SK-N-SH (cell line): ENCODE measurements around the gene IL4R. TPM values are rescaled to one million over a fixed set of nuclear protein-coding genes. Genes with fewer than 3 reads are reported as not detected.
A peak's percentile ranks its signal among the peaks of the same experiment; 100 is the strongest.

Experiments used
- CTCF ChIA-PET: fragments of 300-600, 350-600 bp; formaldehyde crosslinking; extraction: SDS; loops from one replicate; lab custom pipeline; 2021; lab: Yijun Ruan, JAX
- POLR2A ChIA-PET: fragments of 350-600 bp; sonication (Branson Sonifier 250); formaldehyde crosslinking; extraction: SDS; loops from one replicate; lab custom pipeline; 2020; ENCODE audit warnings: antibody characterized with exemption, inconsistent platforms; lab: Yijun Ruan, JAX
- DNase-seq: peaks from one replicate; pipeline ENCODE4 v3.0.0; 2012
- H2AFZ ChIP-seq: fragments of 200-600 bp; sonication (generic); 2 replicates; pipeline ENCODE4 v1.8.1; 2016; ENCODE audit warnings: antibody characterized with exemption, mild to moderate bottlenecking, low read depth
- H3F3A ChIP-seq: fragments of 200-600 bp; sonication (generic); replicated peaks from 2 replicates; pipeline ENCODE3; 2016; ENCODE audit warnings: antibody characterized with exemption, mild to moderate bottlenecking; ENCODE audit not compliant: insufficient read depth
- H3K27ac ChIP-seq, 2 experiments: fragments of 200-500 bp in 1 of 2; fragments of 200-600 bp in 1 of 2; sonication (Bioruptor generic) in 1 of 2; sonication (generic), shearing (Covaris generic) in 1 of 2; 2 replicates each; pipeline versions ENCODE4 v1.5.1 to v1.6.1; 2014 to 2016; ENCODE audit warnings: low read depth in 2 of 2, inconsistent platforms in 1 of 2, low read length in 1 of 2, mild to moderate bottlenecking in 1 of 2, mixed read lengths in 1 of 2
- H3K27me3 ChIP-seq: fragments of 200-600 bp; sonication (generic), shearing (Covaris generic); 2 replicates; pipeline ENCODE4 v1.6.1; 2016; ENCODE audit warnings: mixed run types; ENCODE audit not compliant: insufficient read depth
- H3K36me3 ChIP-seq, 2 experiments: fragments of 200-500 bp in 1 of 2; fragments of 200-600 bp in 1 of 2; sonication (Bioruptor generic) in 1 of 2; sonication (generic) in 1 of 2; replicated peaks in 1 of 2; 2 replicates each; pipeline versions ENCODE3 to v1.5.1; 2014 to 2016; ENCODE audit warnings: low read length in 1 of 2, mild to moderate bottlenecking in 1 of 2; ENCODE audit not compliant: insufficient read depth in 2 of 2, control insufficient read depth in 1 of 2
- H3K4me1 ChIP-seq, 2 experiments: fragments of 200-500 bp in 1 of 2; fragments of 200-600 bp in 1 of 2; sonication (Bioruptor generic) in 1 of 2; sonication (generic), shearing (Covaris generic) in 1 of 2; 2 replicates each; pipeline versions ENCODE4 v1.5.1 to v1.6.1; 2014 to 2016; ENCODE audit warnings: low read depth in 1 of 2, low read length in 1 of 2, mixed run types in 1 of 2; ENCODE audit not compliant: insufficient read depth in 2 of 2, control insufficient read depth in 1 of 2
- H3K4me2 ChIP-seq: fragments of 200-600 bp; sonication (generic), shearing (Covaris generic); 2 replicates; pipeline ENCODE4 v1.6.1; 2017; ENCODE audit warnings: mixed run types
- H3K4me3 ChIP-seq, 2 experiments: fragments of 200-500 bp in 1 of 2; fragments of 200-600 bp in 1 of 2; sonication (Bioruptor generic) in 1 of 2; sonication (generic), shearing (Covaris generic) in 1 of 2; 2 replicates each; pipeline versions ENCODE4 v1.5.1 to v1.8.1; 2014 to 2016; ENCODE audit warnings: low read depth in 2 of 2, inconsistent platforms in 1 of 2, low read length in 1 of 2, mild to moderate bottlenecking in 1 of 2, mixed read lengths in 1 of 2, moderate library complexity in 1 of 2
- H3K79me2 ChIP-seq: fragments of 200-600 bp; sonication (generic); 2 replicates; pipeline ENCODE4 v1.8.1; 2017; ENCODE audit warnings: mild to moderate bottlenecking; ENCODE audit not compliant: insufficient read depth
- H3K9ac ChIP-seq: fragments of 200-600 bp; sonication (generic); 2 replicates; pipeline ENCODE4 v1.6.1; 2017; ENCODE audit warnings: mixed run types
- H3K9me2 ChIP-seq: fragments of 200-600 bp; sonication (generic); 2 replicates; pipeline ENCODE4 v1.6.1; 2017; ENCODE audit warnings: mixed run types
- H3K9me3 ChIP-seq: fragments of 200-600 bp; sonication (generic); 2 replicates; pipeline ENCODE4 v1.6.1; 2017; ENCODE audit warnings: mixed run types, mild to moderate bottlenecking, moderate library complexity
- H4K20me1 ChIP-seq: fragments of 200-600 bp; sonication (generic); 2 replicates; pipeline ENCODE4 v1.6.1; 2017; ENCODE audit warnings: mild to moderate bottlenecking, mixed run types; ENCODE audit not compliant: insufficient read depth
- CHD2 ChIP-seq: fragments of 150-350 bp; IDR thresholded peaks from 2 replicates; pipeline ENCODE4 v1.6.1; 2018; ENCODE audit warnings: low read length; ENCODE audit not compliant: partially characterized antibody
- CTCF ChIP-seq: fragments of 200-600 bp; sonication (generic); IDR thresholded peaks from 2 replicates; pipeline ENCODE4 v1.6.1; 2017; ENCODE audit warnings: antibody characterized with exemption, mild to moderate bottlenecking, moderate library complexity
- FOXJ3 ChIP-seq: sonication (generic); formaldehyde crosslinking; IDR thresholded peaks from 2 replicates; pipeline ENCODE4 v1.5.1; 2020; ENCODE audit warnings: mild to moderate bottlenecking, missing genetic modification reagents
- GABPA ChIP-seq: IDR thresholded peaks from 2 replicates; pipeline ENCODE4 v1.4.0; 2012; ENCODE audit warnings: low read depth, mild to moderate bottlenecking
- NFIC ChIP-seq: IDR thresholded peaks from 2 replicates; pipeline ENCODE4 v1.4.0; 2012; ENCODE audit warnings: borderline replicate concordance
- RAD21 ChIP-seq: IDR thresholded peaks from 2 replicates; pipeline ENCODE4 v1.6.1; 2012; ENCODE audit warnings: mild to moderate bottlenecking, low read length
- RCOR1 ChIP-seq: fragments of 150-350 bp; IDR thresholded peaks from 2 replicates; pipeline ENCODE4 v1.6.1; 2017; ENCODE audit warnings: antibody characterized with exemption, low read length
- REST ChIP-seq: IDR thresholded peaks from 2 replicates; pipeline ENCODE4 v1.6.1; 2012; ENCODE audit warnings: mild to moderate bottlenecking, low read depth, low read length, moderate library complexity
- RXRA ChIP-seq: IDR thresholded peaks from 2 replicates; pipeline ENCODE4 v1.4.0; 2012; ENCODE audit warnings: low read depth, mild to moderate bottlenecking, borderline replicate concordance
- SMC3 ChIP-seq: IDR thresholded peaks from 2 replicates; pipeline ENCODE4 v1.6.1; 2012; ENCODE audit warnings: low read depth, low read length, improper control_type of control experiment
- TEAD4 ChIP-seq: IDR thresholded peaks from 2 replicates; pipeline ENCODE4 v1.4.0; 2012; ENCODE audit warnings: mild to moderate bottlenecking, borderline replicate concordance; ENCODE audit not compliant: insufficient read depth
- USF1 ChIP-seq: IDR thresholded peaks from 2 replicates; pipeline ENCODE4 v1.4.0; 2012; ENCODE audit warnings: low read depth, borderline replicate concordance
- USF2 ChIP-seq: fragments of 150-350 bp; IDR thresholded peaks from 2 replicates; pipeline ENCODE4 v1.6.1; 2017; ENCODE audit warnings: antibody characterized with exemption, low read length, low read depth, borderline replicate concordance
- YY1 ChIP-seq: IDR thresholded peaks from 2 replicates; pipeline ENCODE4 v1.4.0; 2012; ENCODE audit warnings: low read depth, mild to moderate bottlenecking
- WGBS: methylation state at CpG from one replicate; pipeline ENCODE4 v1.1.6; 2017; ENCODE audit warnings: low lambda C conversion rate; 5-methylcytosine and 5-hydroxymethylcytosine counted together
- polyA plus RNA-seq, 3 experiments: library from polyadenylated mRNA; depleted of rRNA; stranded (reverse); fragments of >200 nt; gene quantifications; 2 replicates each; pipeline ENCODE4 v1.2.3, GENCODE V29; 2012

The IL4R gene
- polyA plus RNA-seq, 1 of the 3 experiments (the other 2 are of a cell fraction), result 16.1 TPM

- H3K79me2 ChIP-seq, result no peaks in the 10 kb centered on the region
- no peaks in the 10 kb centered on the region for H3K9me2 ChIP-seq
- no peaks in the 10 kb centered on the region for H3K9me3 ChIP-seq
- H3K4me1 ChIP-seq, result no peaks in the 10 kb centered on the region
- POLR2A ChIA-PET, result no interaction called here
- TF ChIP-seq GABPA, result peak; percentile 23; the same call in 1 of the 2 replicates
- peak; percentile 63 for TF ChIP-seq CTCF
- no peak for TF ChIP-seq TEAD4
- TF ChIP-seq RAD21, result peak; percentile 49
- peak; percentile 54; the same call in 1 of the 2 replicates for TF ChIP-seq USF2
- no peak for TF ChIP-seq RXRA
- peak; percentile 43 for TF ChIP-seq SMC3
- peak; percentile 89 for TF ChIP-seq USF1
- H3K27me3 ChIP-seq, result no peaks in the 10 kb centered on the region; the same call in 1 of the 2 replicates
- H3F3A ChIP-seq, result no peaks in the 10 kb centered on the region
- no peaks in the 10 kb centered on the region for H4K20me1 ChIP-seq
- H3K4me3 ChIP-seq, result no peak overlapping the region
- CTCF ChIA-PET, result interaction anchor here (0.7 to 2.8 kb wide), 17 partner anchors 9 to 265 kb away, joined by 3 to 15 read pairs (median 3); no protein-coding TSS in a partner anchor
- no peak overlapping the region for H3K27ac ChIP-seq
- 33% methylated on average over 9 of the region's 9 CpGs for WGBS
- DNase-seq, result peak; percentile 76
- peak overlapping the region; percentile 65 for H2AFZ ChIP-seq
- H3K4me2 ChIP-seq, result no peak overlapping the region
- no peak overlapping the region for H3K9ac ChIP-seq
- H3K36me3 ChIP-seq, result no peaks in the 10 kb centered on the region
These were observed 61.1 kb downstream of the IL4R start for GRCh38 chr16:27374804-27375425.

- CTCF ChIA-PET, result interaction anchor here (0.9 to 2.3 kb wide), 2 partner anchors 9 to 198 kb away, joined by 3 to 9 read pairs; no protein-coding TSS in a partner anchor
- no peaks in the 10 kb centered on the region for H3K36me3 ChIP-seq
- H3K9ac ChIP-seq, result no peak overlapping the region
- H4K20me1 ChIP-seq, result no peaks in the 10 kb centered on the region
- H3K27me3 ChIP-seq, result no peaks in the 10 kb centered on the region; the same call in 1 of the 2 replicates
- H3F3A ChIP-seq, result no peaks in the 10 kb centered on the region
- 32% methylated on average over 4 of the region's 4 CpGs for WGBS
- no peak for TF ChIP-seq RCOR1
- no peak for TF ChIP-seq YY1
- no peak for TF ChIP-seq FOXJ3
- TF ChIP-seq REST, result no peak
- no peak for TF ChIP-seq NFIC
- TF ChIP-seq CHD2, result no peak
- no peaks in the 10 kb centered on the region for H3K9me3 ChIP-seq
- DNase-seq, result no peak
- no peaks in the 10 kb centered on the region for H3K4me1 ChIP-seq
- H3K4me3 ChIP-seq, result no peak overlapping the region
- POLR2A ChIA-PET, result no interaction called here
- no peak overlapping the region for H2AFZ ChIP-seq
- no peaks in the 10 kb centered on the region for H3K9me2 ChIP-seq
- no peak overlapping the region for H3K27ac ChIP-seq
- H3K4me2 ChIP-seq, result no peak overlapping the region
- no peaks in the 10 kb centered on the region for H3K79me2 ChIP-seq
These were observed 64.1 kb downstream of the IL4R start for GRCh38 chr16:27377666-27378485.
